ENCODE results near the gene BCKDHA. TPM values are rescaled to one million over a fixed set of nuclear protein-coding genes. Genes with fewer than 3 reads are reported as not detected.

BCKDHA gene
- polyA plus RNA-seq, 1 of the 3 experiments (the other 2 are of a cell fraction): 30.9 TPM

DNA sequence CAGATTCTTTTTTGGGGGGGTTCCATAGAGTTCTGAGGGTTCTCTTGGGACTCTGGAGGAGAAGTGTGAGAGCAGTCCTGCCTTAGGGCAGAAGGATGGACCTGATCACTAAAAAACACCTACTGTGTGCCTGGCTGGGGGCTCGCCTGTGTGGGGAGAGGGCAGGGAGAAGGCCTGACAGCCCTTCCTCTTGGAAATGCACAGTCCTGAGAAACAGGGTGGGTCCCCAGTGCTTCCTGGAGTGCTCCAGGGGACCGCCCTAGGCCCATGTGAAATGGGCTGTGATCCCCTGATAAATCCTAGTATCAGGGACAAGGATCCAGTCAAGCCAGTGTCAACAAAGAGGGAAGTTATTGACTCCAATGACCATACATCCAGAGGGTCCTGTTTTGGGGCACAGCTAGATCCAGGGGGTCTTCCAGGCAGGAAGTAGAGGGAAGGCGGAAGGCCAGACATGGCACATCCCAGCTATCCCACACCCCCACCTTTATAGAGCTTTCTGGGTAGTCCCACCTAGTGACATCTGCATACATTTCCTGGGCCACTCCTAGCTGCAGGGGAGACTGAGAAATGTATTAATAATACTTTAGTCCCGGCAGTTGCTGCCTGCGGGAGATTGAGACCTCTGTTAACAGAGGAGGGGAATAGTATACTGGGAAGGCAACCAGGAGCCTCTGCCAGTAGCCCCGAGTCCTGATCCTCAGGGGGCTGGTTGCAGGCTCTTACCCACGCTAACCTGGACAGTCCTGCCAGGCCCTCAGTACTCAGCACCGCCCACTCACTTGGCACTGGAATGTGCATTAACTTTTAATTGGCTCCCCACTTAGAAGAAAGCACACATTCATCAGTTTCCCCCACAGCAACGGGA, 13.7 kb downstream of the BCKDHA start:
- POLR2A ChIA-PET: no interaction called here
- peaks cover 0 to 12% of the 10 kb centered on the region in 2 experiments; a peak in 1 of 4 replicates for H3K4me1 ChIP-seq (ENCODE audit: control insufficient read depth in 1 of 2, insufficient read depth in 2 of 2, low read depth in 1 of 2, low read length in 1 of 2)

DNA sequence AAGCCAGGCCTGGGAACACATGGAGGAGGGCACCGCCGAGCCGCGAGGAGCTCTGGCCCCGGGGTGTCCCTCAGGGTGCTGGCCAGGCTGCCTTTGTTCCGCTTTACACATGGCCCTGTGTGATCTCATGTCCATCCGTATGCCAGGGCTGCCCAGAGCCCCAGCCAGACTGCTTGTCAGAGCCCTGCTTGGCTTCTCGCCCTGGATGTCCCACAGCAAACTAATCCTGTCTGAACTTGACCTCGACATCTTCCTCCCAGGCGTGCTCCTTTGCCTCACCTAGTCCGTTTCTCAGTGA, 14.3 kb downstream of the BCKDHA start:
- Histone ChIP-seq H3K9me2 (no peaks in the 10 kb centered on the region), H2AFZ (ENCODE audit: low read depth) (no peak overlapping the region), H3K27me3 (ENCODE audit: insufficient read depth) (no peaks in the 10 kb centered on the region), H3K79me2 (ENCODE audit: insufficient read depth) (no peaks in the 10 kb centered on the region), H3K27ac (ENCODE audit: low read depth in 2 of 2, low read length in 1 of 2) (peak overlapping the region in 1 of 2 experiments; percentile 23; a peak in 1 of 4 replicates), H3K9me3 (no peaks in the 10 kb centered on the region), H4K20me1 (ENCODE audit: insufficient read depth) (no peaks in the 10 kb centered on the region), H3K4me1 (ENCODE audit: control insufficient read depth in 1 of 2, insufficient read depth in 2 of 2, low read depth in 1 of 2, low read length in 1 of 2) (peaks cover 0 to 12% of the 10 kb centered on the region in 2 experiments; a peak in 1 of 4 replicates), H3F3A (replicated peaks; ENCODE audit: insufficient read depth) (no peaks in the 10 kb centered on the region), H3K4me2 (no peak overlapping the region), H3K36me3 (replicated peaks in 1 of 2; ENCODE audit: control insufficient read depth in 1 of 2, insufficient read depth in 2 of 2, low read length in 1 of 2) (peaks cover 0 to 23% of the 10 kb centered on the region in 2 experiments), H3K9ac (no peak overlapping the region), H3K4me3 (ENCODE audit: low read depth in 2 of 2, low read length in 1 of 2) (no peak overlapping the region)
- no peak for TF ChIP-seq RCOR1 (IDR thresholded peaks at IDR 0.05; ENCODE audit: low read length)
- no peak for TF ChIP-seq CHD2 (IDR thresholded peaks at IDR 0.05; ENCODE audit: low read length, partially characterized antibody)
- no peak for TF ChIP-seq TEAD4 (IDR thresholded peaks at IDR 0.05; ENCODE audit: borderline replicate concordance, insufficient read depth)
- TF ChIP-seq, protein P1, sequence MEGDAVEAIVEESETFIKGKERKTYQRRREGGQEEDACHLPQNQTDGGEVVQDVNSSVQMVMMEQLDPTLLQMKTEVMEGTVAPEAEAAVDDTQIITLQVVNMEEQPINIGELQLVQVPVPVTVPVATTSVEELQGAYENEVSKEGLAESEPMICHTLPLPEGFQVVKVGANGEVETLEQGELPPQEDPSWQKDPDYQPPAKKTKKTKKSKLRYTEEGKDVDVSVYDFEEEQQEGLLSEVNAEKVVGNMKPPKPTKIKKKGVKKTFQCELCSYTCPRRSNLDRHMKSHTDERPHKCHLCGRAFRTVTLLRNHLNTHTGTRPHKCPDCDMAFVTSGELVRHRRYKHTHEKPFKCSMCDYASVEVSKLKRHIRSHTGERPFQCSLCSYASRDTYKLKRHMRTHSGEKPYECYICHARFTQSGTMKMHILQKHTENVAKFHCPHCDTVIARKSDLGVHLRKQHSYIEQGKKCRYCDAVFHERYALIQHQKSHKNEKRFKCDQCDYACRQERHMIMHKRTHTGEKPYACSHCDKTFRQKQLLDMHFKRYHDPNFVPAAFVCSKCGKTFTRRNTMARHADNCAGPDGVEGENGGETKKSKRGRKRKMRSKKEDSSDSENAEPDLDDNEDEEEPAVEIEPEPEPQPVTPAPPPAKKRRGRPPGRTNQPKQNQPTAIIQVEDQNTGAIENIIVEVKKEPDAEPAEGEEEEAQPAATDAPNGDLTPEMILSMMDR (IDR thresholded peaks at IDR 0.05): no peak
- ChIA-PET CTCF (interaction anchor here (2.2 kb wide), 1 partner anchor 104 kb away, joined by 5 read pairs; no protein-coding TSS in a partner anchor), POLR2A (no interaction called here)
- DNase-seq: no peak
- 62% methylated on average over 11 of the region's 11 CpGs for WGBS (ENCODE audit: low lambda C conversion rate)

More for the DNA sequence above, 13.7 kb downstream of the BCKDHA start:
- H3K79me2 ChIP-seq (ENCODE audit: insufficient read depth): no peaks in the 10 kb centered on the region
- no peaks in the 10 kb centered on the region for H4K20me1 ChIP-seq (ENCODE audit: insufficient read depth)
- H3K27me3 ChIP-seq (ENCODE audit: insufficient read depth): no peaks in the 10 kb centered on the region
- H3K4me2 ChIP-seq: no peak overlapping the region
- CTCF ChIA-PET: interaction anchor here (2.2 kb wide), 1 partner anchor 103 kb away, joined by 5 read pairs; no protein-coding TSS in a partner anchor
- WGBS (ENCODE audit: low lambda C conversion rate): 65% methylated on average over 6 of the region's 9 CpGs
- H3K4me3 ChIP-seq (ENCODE audit: low read depth in 2 of 2, low read length in 1 of 2): no peak overlapping the region
- H2AFZ ChIP-seq (ENCODE audit: low read depth): no peak overlapping the region
- H3K9me3 ChIP-seq: no peaks in the 10 kb centered on the region
- peak overlapping the region in 1 of 2 experiments; percentile 23; a peak in 1 of 4 replicates for H3K27ac ChIP-seq (ENCODE audit: low read depth in 2 of 2, low read length in 1 of 2)
- H3K9me2 ChIP-seq: no peaks in the 10 kb centered on the region
- no peak overlapping the region for H3K9ac ChIP-seq
- peaks cover 0 to 23% of the 10 kb centered on the region in 2 experiments for H3K36me3 ChIP-seq (replicated peaks in 1 of 2; ENCODE audit: control insufficient read depth in 1 of 2, insufficient read depth in 2 of 2, low read length in 1 of 2)
- TF ChIP-seq FOXJ3 (CRISPR knock-in tag; IDR thresholded peaks at IDR 0.05) (no peak), TCF12 (IDR thresholded peaks at IDR 0.05) (no peak), YY1 (IDR thresholded peaks at IDR 0.05; ENCODE audit: low read depth) (no peak)
- TF ChIP-seq, protein P1 (IDR thresholded peaks at IDR 0.05): no peak
- no peaks in the 10 kb centered on the region for H3F3A ChIP-seq (replicated peaks; ENCODE audit: insufficient read depth)
- DNase-seq: no peak
